Activated CD8-positive, alpha-beta memory T cell treated with anti-CD3 and anti-CD28 coated beads, Interleukin-2, amount 50 U/mL, for 1 hour (primary cell): Measurements from ENCODE around the gene NCEH1.

Experiments used
- DNase-seq: peaks from one replicate; pipeline ENCODE4 v3.0.0-alpha.2; 2020; ENCODE audit errors: extremely low read depth

NCEH1 gene

DNA sequence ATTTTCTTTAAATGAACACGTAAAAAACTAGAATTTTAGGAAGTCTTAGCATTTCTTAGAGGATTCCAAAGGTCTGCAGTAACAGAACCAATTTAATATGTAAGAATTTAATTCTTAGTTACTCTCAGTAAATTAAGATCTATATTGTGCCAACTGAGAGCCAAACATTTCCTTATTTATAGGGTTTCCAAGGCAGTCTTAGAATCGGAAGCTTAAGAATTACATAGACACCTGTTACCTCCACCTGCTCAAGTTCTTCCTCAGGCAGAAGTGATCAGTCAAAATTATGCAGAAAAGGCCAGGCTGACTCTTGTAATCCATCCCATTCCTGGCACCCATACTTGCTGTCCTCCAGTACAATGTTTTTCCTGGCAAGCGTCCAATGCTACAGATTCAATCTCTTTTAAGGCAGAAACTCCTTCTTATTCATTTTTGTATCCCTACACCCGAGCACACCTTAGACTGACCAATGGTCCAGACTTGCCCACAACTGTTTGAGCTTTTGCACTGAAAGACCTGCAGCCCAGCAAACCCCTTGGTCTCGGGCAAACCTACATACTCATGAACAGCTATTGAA lies 64.3 kb downstream of the NCEH1 start:
- DNase-seq, result no peak

DNA sequence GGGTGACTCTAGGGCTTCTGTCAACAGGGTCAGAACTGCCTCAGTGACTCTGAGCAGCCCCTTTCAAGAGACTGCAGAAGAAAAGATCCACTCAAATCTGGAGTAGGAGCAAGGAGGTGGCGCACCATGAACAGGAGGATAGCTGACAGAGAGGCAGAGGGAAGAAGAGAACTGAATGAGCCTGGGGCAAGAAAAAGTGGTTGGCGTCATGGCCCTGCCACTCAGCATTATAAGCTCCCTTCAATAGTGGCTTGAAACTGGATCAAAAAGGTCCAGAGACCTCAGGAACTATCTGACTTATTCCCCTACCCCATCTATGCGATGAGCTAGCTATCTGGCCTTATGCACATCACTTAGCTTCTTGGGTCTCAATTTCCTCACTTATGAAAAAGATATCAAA lies 66.6 kb downstream of the NCEH1 start:
- DNase-seq, result no peak

DNA sequence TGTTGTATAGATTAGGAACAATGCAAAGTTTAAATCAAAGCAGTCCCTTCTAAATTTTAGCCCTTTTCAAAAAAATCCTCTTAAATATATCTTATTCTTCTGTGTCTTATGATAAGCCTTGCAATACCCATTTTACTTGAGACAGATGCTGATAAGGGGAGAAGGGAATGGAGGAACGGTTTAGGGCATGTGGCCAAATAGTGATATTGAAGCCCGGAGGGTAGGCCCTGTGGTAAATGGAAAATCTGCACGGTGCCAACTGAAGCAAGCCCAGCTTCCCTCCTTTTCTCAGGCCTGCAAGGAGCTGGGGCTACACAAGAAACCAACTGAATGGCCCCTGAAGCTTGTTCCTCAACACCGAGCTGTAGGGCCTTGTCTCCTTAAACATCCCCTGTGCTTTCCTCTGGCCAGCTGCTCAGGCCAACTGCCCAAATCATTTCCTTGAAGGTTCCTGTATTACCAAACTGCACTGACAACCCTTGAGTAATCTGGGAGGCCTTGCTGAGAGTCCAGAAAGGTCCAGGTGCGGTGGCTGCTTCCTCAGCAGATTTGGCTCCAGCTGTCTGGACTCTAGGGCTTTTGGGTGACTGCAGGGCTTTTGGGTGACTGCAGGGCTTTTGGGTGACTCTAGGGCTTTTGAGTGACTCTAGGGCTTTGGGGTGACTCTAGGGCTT lies 67.2 kb downstream of the NCEH1 start:
- no peak for DNase-seq

DNA sequence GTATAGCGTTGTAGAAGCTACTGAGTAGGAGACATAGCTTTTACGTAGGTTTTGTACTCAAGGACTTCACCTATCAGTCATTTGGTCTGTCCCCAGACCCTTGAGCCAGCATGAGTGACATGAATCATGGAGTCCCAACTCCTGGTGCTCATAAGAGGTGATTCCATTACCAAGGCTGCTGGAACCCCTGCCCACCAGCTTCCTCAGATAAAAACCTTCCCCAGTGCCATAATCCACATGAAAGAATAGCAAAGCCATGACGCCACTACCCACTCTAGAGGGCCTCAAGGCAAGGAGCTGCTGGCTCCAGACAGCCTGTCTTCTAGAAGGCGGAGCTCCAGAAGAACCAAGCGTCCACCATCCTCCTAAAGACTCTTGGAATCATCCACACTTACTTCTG lies 69.6 kb downstream of the NCEH1 start:
- DNase-seq, result no peak

DNA sequence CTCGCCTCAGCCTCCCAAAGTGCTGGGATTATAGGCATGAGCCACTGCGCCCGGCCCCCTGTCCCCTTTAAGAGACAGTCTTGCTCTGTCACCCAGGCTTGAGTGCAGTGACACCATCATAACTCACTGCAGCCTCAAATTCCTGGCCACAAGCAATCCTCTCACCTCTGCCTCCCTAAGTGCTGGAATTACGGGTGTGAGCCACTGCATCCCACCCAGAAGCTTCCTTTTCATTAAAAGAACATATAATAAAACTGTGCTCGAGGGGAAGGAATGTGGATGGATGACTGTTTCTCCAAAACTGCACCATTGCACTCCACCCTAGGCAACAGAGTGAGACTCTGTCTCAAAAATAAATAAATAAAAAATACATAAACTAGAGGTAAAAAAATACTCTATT lies 70.1 kb downstream of the NCEH1 start:
- no peak for DNase-seq

DNA sequence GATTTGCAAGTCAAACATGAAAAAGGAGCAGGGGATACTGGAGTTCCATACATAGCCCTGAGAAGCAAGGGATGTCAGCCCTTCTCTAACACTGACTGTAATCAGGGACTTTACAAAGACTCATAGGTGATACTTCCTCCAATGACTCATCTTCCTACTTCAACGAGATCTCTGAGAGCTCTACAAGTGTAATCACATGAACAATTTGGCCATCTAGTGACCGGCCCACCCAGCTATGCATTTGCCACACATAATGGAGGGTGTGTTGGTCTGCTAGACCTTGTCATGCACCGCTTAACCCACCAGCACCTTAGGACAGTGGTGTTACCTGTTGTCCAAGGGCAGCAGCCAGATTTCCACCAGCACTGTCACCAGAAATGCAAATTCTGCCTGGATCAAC lies 75.3 kb downstream of the NCEH1 start:
- DNase-seq, result no peak

DNA sequence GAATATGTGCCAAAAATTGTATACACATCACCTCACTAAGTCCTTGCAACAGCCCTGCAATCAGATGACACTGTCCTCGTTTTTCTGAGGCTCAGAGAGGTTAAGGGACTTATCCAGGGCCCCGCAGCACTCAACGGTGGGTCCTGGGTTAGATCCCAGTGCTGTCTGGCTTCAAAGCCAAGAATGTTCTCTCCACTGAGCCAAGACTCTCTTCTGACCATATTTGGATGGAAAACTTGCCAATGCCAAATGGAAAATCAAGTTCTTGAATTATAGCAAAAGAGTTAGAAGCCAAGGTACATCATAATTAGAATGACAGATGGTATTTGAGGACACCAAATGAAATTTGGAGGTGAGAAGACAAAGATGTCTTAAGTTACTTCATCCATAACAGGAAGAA lies 75.9 kb downstream of the NCEH1 start:
- no peak for DNase-seq

DNA sequence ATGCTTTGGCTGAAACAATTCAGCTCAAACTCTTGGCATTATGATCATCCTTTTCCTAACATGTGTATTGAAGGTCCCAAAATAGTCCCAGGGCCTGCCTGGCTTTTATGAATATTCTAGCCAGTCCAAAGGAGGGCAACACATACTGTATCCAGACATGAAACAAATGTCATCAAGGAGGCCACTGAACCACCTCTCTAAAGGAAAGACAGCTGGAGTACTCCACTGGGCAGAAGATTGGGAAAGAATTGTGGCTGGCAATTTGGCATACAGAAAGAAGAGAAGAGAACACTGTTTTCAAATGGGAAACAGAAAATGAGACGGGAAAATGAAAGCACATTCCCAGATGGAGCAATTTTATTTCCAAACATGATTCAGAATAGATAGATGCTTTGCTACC lies 80.6 kb downstream of the NCEH1 start:
- no peak for DNase-seq

DNA sequence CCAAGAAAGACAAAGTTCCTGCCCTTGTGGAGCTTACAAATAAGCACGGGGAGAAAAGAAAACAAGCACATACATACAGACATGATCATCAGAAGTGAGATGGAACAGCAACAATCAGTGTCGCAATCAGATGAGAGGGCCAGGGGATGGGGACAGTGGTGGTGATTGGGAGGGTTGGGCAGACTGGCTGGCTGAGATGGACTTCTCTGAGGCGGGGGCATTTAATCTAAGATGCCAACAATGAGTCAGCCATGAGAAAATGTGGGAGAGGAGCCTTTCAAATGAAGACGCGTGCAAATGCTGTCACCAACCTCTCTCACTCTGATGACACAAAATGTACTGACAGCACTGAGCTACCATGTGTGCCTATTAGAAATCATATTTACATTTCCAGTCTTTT lies 81.4 kb downstream of the NCEH1 start:
- DNase-seq, result no peak

DNA sequence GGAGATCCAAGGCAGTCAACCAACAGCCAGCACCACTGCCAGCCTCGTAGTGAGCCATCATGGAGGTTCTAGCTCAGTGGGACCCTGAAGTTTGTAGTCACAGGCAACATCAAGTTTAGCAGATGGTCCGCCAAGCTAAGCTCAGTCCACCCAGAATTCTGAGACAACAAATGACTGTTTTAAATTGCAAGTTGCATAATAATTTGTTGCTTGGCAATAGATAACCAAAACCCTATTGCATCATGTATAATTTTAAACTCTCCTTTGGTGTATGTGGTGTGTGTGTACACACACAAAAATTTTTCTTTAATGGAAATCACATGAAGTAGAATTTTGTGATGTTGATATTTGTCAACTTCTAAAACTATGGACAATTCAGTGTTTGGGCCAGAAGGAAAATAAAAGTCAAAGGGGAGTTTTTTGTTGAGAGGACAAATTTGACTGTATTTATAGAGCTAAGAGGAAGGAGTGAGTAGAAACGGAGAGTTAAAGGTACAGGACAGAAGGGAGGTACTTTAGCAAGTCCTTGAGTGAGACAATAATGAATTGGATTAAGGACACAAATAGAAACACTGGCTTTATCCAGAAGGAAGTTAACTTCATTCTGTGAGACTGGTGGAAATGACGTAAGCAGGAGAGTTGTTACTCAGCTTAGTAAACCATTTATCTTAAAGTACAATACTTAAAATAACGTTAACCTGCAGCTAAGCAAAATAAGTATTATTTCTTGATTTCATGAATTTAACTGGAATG lies 83.6 kb downstream of the NCEH1 start:
- no peak for DNase-seq

DNA sequence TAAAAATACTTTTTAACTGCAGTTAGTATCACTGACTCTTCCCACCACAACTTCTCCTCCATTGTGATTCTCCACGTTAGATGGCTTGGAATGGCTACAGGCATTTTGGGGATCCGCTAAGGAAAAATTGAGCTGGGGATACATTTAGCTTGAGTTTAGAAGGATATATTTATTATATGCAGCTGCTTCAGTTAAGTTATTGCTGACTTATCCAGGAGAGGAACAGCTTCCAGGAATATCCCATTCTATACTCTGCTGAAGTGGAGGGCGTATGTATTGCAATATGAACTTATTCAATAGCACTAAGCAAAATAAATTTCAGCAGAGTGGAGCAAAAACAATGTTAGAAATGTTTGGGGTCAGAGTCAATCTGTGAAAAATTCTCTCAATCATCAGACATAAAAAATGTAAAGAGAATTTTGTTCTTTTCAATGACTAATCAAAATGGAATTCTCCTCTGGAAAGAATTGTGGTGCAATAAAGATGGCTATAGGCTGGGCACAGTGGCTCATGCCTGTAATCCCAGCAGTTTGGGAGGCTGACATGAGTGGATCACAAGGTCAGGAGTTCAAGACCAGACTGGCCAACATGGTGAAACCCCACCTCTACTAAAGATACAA lies 84.7 kb downstream of the NCEH1 start:
- DNase-seq, result no peak

DNA sequence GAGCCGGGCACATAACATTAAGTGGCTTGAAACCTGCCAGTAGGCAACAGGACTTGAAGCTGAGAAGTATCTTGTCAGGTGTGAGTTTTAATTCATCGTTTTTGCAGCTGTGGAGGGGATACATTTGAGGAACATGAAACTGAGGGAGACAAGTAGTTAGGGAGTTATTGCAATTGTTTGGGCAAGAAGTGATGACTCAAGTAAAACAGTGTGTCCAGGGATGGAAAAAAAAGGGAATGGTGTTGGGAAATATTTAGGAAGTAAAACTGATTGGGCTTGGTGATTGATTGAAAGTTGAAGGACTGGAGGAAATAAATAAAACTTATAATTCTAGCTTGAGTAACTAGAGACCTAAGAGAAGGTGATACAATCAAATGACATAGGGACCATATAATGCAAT lies 85.5 kb downstream of the NCEH1 start:
- DNase-seq, result no peak

DNA sequence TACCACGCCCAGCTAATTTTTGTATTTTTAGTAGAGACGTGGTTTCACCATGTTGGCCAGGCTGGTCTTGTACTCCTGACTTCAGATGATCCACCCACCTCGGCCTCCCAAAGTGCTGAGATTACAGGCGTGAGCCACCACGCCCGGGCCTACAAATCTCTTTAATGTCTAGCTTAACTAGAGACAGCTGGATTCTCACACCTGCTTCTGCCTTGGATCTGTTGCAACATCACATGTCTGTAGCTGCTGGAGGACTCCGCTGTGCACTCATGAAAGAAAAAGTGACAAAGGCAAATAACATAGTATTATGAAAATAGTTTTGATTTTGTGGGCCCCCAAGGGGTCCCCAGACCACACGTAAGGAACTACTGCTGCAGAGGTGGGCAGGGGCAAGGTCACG lies 85.9 kb downstream of the NCEH1 start:
- DNase-seq, result no peak

DNA sequence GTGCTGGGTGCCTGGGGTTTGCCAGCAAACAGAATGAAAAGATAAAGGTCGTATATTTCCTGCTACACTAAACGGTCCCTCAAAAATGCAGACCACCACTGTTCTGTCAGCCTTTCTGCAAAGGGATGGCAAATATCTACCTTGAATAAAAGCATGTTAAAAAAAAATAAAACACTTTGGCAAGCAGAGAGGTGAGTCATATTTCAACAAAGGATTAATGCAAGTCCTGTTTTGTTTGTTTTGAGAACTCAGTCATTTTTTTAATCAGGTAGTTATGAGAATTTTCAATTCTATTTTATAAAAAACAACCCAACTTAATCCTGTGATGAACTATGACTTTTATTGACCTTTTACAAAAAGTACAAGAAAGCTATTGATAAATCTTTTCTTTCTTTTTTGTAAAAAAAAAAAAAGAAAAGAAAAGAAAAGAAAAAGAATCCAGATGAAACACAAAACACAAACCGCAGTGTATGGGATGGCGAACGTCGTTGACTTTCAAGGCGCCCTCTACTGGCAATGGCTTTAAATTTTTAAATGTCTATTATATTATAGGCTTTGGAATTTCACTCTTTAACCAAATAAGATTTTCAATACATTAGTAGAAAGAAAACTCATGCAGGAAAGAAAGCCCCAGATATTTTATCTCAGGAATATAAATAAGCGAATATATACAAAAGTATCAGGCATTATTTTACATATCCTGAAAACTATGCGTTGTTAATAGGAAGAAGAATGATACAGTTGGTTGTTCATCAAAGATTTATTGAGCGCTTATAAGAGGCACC lies 87.8 kb downstream of the NCEH1 start:
- no peak for DNase-seq

DNA sequence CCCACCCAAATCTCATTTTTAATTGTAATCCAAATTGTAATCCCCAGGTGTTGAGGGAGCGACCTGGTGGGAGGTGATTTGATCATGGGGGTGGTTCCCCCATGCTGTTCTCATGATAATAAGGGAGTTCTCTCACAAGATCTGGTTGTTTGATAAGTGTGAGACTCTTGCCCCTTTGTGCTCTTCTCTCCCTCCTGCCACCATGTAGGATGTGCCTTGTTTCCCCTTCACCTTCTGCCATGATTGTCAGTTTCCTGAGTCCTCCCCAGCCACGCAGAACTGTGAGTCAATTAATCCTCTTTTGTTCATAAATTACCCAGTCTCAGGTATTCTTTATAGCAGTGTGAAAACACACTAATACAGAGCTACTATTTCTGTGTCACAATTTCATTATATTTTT lies 88.7 kb downstream of the NCEH1 start:
- DNase-seq, result no peak

DNA sequence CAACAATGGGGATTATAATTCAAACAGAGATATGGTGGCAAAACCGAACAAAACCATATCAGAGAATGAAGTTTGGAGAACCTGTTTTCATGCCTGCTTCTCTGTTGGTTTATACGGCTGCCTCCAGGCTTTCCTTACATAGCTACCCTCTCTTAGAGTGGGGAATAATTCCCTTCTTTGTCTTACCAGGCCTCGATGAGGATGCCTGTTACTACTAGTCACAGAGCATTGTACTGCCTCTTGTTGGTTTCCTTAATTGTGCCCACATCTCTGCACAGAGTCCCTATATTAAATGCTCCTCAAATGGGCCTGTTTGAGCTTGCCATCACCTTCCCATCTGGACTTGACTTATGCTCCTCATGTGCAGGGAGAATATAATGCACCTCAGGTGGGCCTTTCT lies 92.9 kb downstream of the NCEH1 start:
- no peak for DNase-seq

DNA sequence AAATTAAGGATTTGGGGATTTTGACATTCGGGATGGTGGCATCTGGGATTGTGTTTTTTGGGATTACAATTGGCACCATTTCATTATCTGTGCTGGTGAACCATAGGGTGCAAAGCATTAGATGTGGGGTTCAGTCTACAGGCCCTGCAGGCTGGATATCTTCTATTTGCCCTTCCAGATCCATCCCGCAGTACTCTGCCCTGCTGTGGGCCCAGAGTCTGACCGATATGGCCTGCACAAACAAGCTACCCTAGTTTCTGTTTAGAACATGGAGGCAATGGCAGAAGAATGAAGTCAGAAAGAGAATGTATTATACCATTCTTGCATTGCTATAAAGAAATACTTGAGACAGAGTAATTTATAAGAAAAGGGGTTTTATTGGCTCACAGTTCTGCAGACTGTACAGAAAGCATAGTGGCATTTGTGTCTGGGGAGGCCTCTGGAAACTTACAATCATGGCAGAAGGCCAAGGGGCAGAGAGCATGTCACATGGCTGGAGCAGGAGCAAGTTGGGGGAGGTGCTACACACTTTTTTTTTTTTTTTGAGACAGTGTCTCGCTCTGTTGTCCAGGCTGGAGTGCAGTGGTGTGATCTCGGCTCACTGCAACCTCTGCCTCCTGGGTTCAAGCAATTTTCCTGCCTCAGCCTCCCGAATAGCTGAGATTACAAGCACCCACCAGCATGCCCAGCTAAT lies 93.7 kb downstream of the NCEH1 start:
- DNase-seq, result no peak

DNA sequence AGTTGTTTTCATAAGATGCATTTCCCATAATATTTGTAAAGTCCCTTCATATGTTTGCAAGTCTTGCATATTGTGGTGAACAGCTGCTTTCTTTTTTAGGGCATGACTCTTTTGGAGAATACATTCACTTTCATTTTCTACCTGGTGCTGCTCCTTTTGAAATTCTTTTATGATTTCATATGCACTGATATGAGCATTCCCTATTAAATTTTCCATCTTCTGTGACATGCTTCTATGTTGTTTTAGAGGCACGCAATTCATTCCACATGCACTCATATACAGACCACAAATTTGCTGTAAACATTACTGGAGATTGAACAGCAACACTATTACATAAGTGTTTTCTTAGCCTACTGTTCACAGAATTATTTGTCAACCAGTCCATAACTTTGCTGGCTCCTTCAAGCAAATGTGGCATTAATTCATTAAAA lies 94.8 kb downstream of the NCEH1 start:
- DNase-seq, result no peak

DNA sequence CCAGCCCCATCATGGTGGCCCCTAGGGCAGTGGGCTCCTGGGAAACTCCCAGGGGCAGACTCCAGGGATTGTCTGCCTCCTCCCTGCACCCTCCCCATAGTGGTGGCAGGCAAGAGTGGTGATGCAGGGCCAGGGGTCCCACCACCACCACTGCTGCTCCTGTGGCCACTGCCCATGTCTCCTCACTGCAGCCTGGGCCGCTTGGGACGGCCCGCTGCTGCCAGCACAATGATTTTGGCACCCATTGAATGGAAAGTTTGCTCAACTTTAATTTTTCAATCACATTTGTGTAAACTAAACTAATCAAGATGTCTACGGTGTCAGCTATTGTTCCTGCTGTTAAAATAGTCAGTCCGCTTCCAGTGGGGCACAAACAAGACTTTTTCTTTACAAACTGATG lies 95.6 kb downstream of the NCEH1 start:
- DNase-seq, result no peak

DNA sequence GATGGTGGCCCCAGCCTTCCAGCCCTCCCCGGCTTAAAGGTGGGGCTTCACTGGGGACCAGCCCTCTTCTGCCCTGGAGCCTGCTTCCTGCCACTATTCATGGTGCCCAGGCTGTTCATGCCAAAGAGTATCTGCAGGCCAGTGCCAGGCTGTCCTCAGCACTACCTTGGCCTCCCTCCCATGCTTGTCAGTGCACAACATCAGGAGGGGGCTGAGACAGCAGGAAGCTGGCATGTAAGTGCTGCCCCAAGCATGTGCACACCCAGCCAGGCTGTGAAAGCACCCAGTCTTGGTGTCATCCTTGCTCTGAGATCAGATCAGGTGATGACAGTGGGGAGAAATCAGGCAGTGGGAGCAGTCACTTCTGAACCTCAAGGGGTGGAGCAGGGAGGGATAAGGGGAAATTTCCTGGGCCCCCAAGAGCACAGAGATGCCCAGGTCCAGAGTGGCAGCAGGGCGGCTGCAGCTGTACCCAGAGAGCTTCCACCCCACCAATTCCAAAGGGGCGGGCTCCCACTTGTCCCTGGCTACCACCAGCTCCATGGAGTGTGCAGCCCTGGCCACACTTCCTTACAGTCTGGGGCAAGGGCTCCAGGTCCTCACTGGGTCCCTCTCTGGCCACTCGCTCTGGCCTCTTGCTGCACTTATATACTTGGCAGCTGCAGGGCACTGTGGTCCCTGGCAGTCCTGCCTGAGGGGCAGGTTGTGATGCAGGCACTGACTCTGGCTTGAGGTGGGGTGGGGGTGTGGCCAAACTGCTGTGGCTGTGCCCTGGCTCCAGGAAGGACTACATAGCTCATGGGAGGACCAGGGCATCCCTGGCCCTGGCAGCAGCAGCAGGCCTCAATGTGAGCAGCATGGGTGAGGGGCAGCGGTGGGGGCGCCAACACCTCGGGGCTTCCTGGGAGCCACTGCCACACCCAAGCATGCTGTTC lies 96.3 kb downstream of the NCEH1 start:
- DNase-seq, result no peak
